ENCODE data around the gene EIF3C. TPM values are rescaled to one million over a fixed set of nuclear protein-coding genes. Genes with fewer than 3 reads are reported as not detected.
A peak's percentile ranks its signal among the peaks of the same experiment; 100 is the strongest.
"Not testable (repeated sequence)": the region's sequence is repeated elsewhere in the genome, so short reads cannot be mapped to it uniquely, and the experiment has no call there.

Gene EIF3C
- total and polyA plus RNA-seq, 4 experiments from 2014 or later, result 180 to 355 (median 290) TPM

- H3K27me3 Mint-ChIP-seq; H3K4me3 ChIP-seq (ENCODE audit: low read length in 2 of 2); CTCF ChIA-PET (ENCODE audit: partially characterized antibody); H3K27ac Mint-ChIP-seq; H3K4me1 Mint-ChIP-seq; H3K36me3 ChIP-seq (ENCODE audit: insufficient read depth, low read length); H3K27me3 ChIP-seq (ENCODE audit: insufficient read depth, low read length); H3K36me3 Mint-ChIP-seq; H3K4me1 ChIP-seq (ENCODE audit: insufficient read depth, low read length); DNase-seq; H3K9me3 Mint-ChIP-seq; POLR2A ChIA-PET (ENCODE audit: partially characterized antibody); H3K27ac ChIP-seq (ENCODE audit: low read depth, low read length); H3K9me3 ChIP-seq (ENCODE audit: control insufficient read depth in 1 of 2, low read length in 2 of 2); intact Hi-C loops (cut with micrococcal nuclease); H3K4me3 Mint-ChIP-seq: not testable (repeated sequence)
Observed at GRCh38 chr16:28732455-28733124, 21.3 kb downstream of the EIF3C start.

- H3K27ac ChIP-seq (ENCODE audit: low read depth, low read length); H3K4me1 Mint-ChIP-seq; H3K4me3 ChIP-seq (ENCODE audit: low read length in 2 of 2); H3K4me3 Mint-ChIP-seq; intact Hi-C loops (cut with micrococcal nuclease); H3K27ac Mint-ChIP-seq; H3K9me3 Mint-ChIP-seq; H3K27me3 Mint-ChIP-seq; H3K27me3 ChIP-seq (ENCODE audit: insufficient read depth, low read length); H3K9me3 ChIP-seq (ENCODE audit: control insufficient read depth in 1 of 2, low read length in 2 of 2); H3K36me3 ChIP-seq (ENCODE audit: insufficient read depth, low read length); H3K4me1 ChIP-seq (ENCODE audit: insufficient read depth, low read length); CTCF ChIA-PET (ENCODE audit: partially characterized antibody); H3K36me3 Mint-ChIP-seq; POLR2A ChIA-PET (ENCODE audit: partially characterized antibody): not testable (repeated sequence)
- peak in 2 of 5 donors; percentile 6 to 15 for DNase-seq
Observed at GRCh38 chr16:28739787-28740186, 28.5 kb downstream of the EIF3C start.

GRCh38 chr16:28740631-28741030 lies 29.4 kb downstream of the EIF3C start:
- H3K36me3 Mint-ChIP-seq; H3K4me3 ChIP-seq (ENCODE audit: low read length in 2 of 2); H3K4me1 ChIP-seq (ENCODE audit: insufficient read depth, low read length); DNase-seq; H3K27me3 Mint-ChIP-seq; intact Hi-C loops (cut with micrococcal nuclease); H3K4me3 Mint-ChIP-seq; POLR2A ChIA-PET (ENCODE audit: partially characterized antibody); H3K27ac Mint-ChIP-seq; H3K27ac ChIP-seq (ENCODE audit: low read depth, low read length); H3K9me3 ChIP-seq (ENCODE audit: control insufficient read depth in 1 of 2, low read length in 2 of 2); H3K36me3 ChIP-seq (ENCODE audit: insufficient read depth, low read length); H3K27me3 ChIP-seq (ENCODE audit: insufficient read depth, low read length); H3K9me3 Mint-ChIP-seq; CTCF ChIA-PET (ENCODE audit: partially characterized antibody); H3K4me1 Mint-ChIP-seq: not testable (repeated sequence)

DNA sequence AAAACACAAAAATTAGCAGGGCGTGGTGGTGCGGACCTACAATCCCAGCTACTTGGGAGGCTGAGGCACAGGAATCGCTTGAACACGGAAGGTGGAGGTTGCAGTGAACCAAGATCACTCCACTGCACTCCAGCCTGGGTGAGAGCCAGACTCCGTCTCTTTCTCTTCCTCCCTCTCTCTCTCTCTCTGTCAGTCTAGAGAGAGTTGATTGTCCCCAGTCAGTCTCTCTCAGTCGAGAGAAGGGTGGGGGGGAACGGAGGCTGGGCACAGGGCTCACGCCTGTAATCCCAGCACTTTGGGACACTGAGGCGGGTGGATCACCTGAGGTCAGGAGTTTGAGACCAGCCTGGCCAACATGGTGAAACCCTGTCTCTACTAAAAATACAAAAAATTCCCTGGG lies 30.0 kb downstream of the EIF3C start:
- H3K9me3 Mint-ChIP-seq; H3K27ac Mint-ChIP-seq; H3K9me3 ChIP-seq (ENCODE audit: control insufficient read depth in 1 of 2, low read length in 2 of 2); H3K4me3 ChIP-seq (ENCODE audit: low read length in 2 of 2); intact Hi-C loops (cut with micrococcal nuclease); H3K27me3 Mint-ChIP-seq; H3K4me1 ChIP-seq (ENCODE audit: insufficient read depth, low read length); H3K36me3 Mint-ChIP-seq; H3K4me1 Mint-ChIP-seq; H3K4me3 Mint-ChIP-seq; POLR2A ChIA-PET (ENCODE audit: partially characterized antibody); H3K36me3 ChIP-seq (ENCODE audit: insufficient read depth, low read length); H3K27me3 ChIP-seq (ENCODE audit: insufficient read depth, low read length); H3K27ac ChIP-seq (ENCODE audit: low read depth, low read length); CTCF ChIA-PET (ENCODE audit: partially characterized antibody); DNase-seq: not testable (repeated sequence)

DNA sequence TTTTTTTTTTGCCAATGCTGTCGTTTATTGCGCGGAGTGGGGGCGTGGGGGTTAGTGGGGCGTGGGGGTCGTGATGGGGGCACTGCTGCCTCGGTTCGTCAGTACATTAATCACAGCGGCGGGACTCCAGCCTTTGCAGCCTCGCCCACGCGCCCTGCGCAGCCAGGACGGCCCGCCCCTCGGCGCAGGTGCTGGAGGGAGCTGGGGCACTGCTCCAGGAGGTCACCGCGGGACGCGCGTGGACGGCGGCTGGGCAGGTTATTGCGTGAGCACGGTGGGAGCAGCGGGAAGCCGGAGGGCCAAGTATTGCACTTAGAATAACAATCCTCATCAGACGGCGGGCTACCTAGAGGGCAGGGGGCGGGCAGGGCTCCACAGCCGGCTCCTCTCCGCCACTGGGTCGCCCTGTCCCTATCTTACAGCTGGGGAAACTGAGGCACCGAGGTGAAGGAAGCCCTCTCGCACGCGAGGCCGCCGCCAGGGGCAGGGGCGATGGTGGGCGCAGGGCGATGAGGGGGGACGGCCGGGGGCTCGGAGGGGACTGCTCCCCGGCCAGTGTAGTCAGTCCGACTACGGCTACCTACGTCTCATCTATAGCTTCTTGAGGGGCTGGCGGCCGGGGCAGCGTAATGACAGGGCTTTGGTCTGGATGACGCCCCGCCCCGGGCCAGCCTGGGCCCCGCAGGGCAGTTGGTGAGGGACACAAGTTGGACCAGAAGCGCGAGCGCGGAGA lies 35.5 kb downstream of the EIF3C start:
- H3K36me3 Mint-ChIP-seq; H3K27ac ChIP-seq (ENCODE audit: low read depth, low read length); H3K27me3 ChIP-seq (ENCODE audit: insufficient read depth, low read length); H3K9me3 ChIP-seq (ENCODE audit: control insufficient read depth in 1 of 2, low read length in 2 of 2); H3K4me3 Mint-ChIP-seq; H3K9me3 Mint-ChIP-seq; H3K4me1 ChIP-seq (ENCODE audit: insufficient read depth, low read length); H3K27ac Mint-ChIP-seq; H3K36me3 ChIP-seq (ENCODE audit: insufficient read depth, low read length); H3K27me3 Mint-ChIP-seq; H3K4me1 Mint-ChIP-seq; DNase-seq; CTCF ChIA-PET (ENCODE audit: partially characterized antibody); H3K4me3 ChIP-seq (ENCODE audit: low read length in 2 of 2); intact Hi-C loops (cut with micrococcal nuclease); POLR2A ChIA-PET (ENCODE audit: partially characterized antibody): not testable (repeated sequence)

- H3K36me3 ChIP-seq (ENCODE audit: insufficient read depth, low read length); H3K27ac ChIP-seq (ENCODE audit: low read depth, low read length); CTCF ChIA-PET (ENCODE audit: partially characterized antibody); H3K9me3 ChIP-seq (ENCODE audit: control insufficient read depth in 1 of 2, low read length in 2 of 2); H3K4me1 Mint-ChIP-seq; H3K27me3 ChIP-seq (ENCODE audit: insufficient read depth, low read length); H3K36me3 Mint-ChIP-seq; POLR2A ChIA-PET (ENCODE audit: partially characterized antibody); H3K27me3 Mint-ChIP-seq; H3K4me1 ChIP-seq (ENCODE audit: insufficient read depth, low read length); intact Hi-C loops (cut with micrococcal nuclease); H3K9me3 Mint-ChIP-seq; H3K4me3 ChIP-seq (ENCODE audit: low read length in 2 of 2): not testable (repeated sequence)
- Mint-ChIP-seq H3K27ac (peak overlapping the region in 3 of 7 donors; percentile 30 to 48 (median 37)), H3K4me3 (peak overlapping the region in 1 of 8 donors; percentile 29)
- DNase-seq, result peak; percentile 48 to 75 (median 54)
Observed at GRCh38 chr16:28749997-28750465, 38.8 kb downstream of the EIF3C start.

- H3K36me3 Mint-ChIP-seq; CTCF ChIA-PET (ENCODE audit: partially characterized antibody); H3K27ac ChIP-seq (ENCODE audit: low read depth, low read length); intact Hi-C loops (cut with micrococcal nuclease); DNase-seq; H3K36me3 ChIP-seq (ENCODE audit: insufficient read depth, low read length); H3K4me1 ChIP-seq (ENCODE audit: insufficient read depth, low read length); POLR2A ChIA-PET (ENCODE audit: partially characterized antibody); H3K4me3 ChIP-seq (ENCODE audit: low read length in 2 of 2); H3K27ac Mint-ChIP-seq; H3K27me3 ChIP-seq (ENCODE audit: insufficient read depth, low read length); H3K4me3 Mint-ChIP-seq; H3K9me3 ChIP-seq (ENCODE audit: control insufficient read depth in 1 of 2, low read length in 2 of 2); H3K4me1 Mint-ChIP-seq; H3K27me3 Mint-ChIP-seq; H3K9me3 Mint-ChIP-seq: not testable (repeated sequence)
Observed at GRCh38 chr16:28750469-28751067, 39.3 kb downstream of the EIF3C start.

Measured in CD4-positive, alpha-beta memory T cell (primary cell).